Adrenal gland (tissue), 12 donors: Measurements from ENCODE around the gene LHX5. TPM values are rescaled to one million over a fixed set of nuclear protein-coding genes. Genes with fewer than 3 reads are reported as not detected.

Source experiments
- DNase-seq, 7 donors: peaks; one replicate each; pipeline ENCODE4 v3.0.0-alpha.2; 2019 to 2020
- H3K27ac ChIP-seq, 5 donors: fragments of 200-600 bp; sonication (generic) in 4 of 5; 1 replicate in 3 of 5; 2 replicates in 2 of 5; pipeline versions ENCODE4 v1.5.1 to v1.8.0; 2016 to 2020; ENCODE audit warnings: mild to moderate bottlenecking in 1 of 5
- H3K27me3 ChIP-seq: fragments of 200-600 bp; 2 replicates; pipeline ENCODE4 v1.8.0; 2021
- H3K36me3 ChIP-seq, 2 donors: fragments of 200-600 bp; replicated peaks in 1 of 2; 1 replicate in 1 of 2; 2 replicates in 1 of 2; pipeline versions ENCODE4 v1.5.1 to v1.8.0; 2018 to 2022
- H3K4me1 ChIP-seq, 2 donors: fragments of 200-600 bp; replicated peaks in 1 of 2; 1 replicate in 1 of 2; 2 replicates in 1 of 2; pipeline versions ENCODE4 v1.5.1 to v1.8.0; 2018 to 2021
- H3K4me3 ChIP-seq, 4 donors: fragments of 200-600 bp; sonication (generic) in 3 of 4; one replicate each; pipeline ENCODE4 v1.5.1; 2016 to 2018
- H3K9me3 ChIP-seq, 3 donors: fragments of 200-600 bp; sonication (generic) in 1 of 3; replicated peaks in 1 of 3; 1 replicate in 2 of 3; 2 replicates in 1 of 3; pipeline versions ENCODE4 v1.5.1 to v1.8.0; 2016 to 2021
- CTCF ChIP-seq, 6 experiments: fragments of 450-650 bp in 4 of 6; fragments of 200-600 bp in 2 of 6; sonication (generic) in 1 of 6; IDR thresholded peaks; 1 replicate in 5 of 6; 2 replicates in 1 of 6; pipeline versions ENCODE4 v1.5.1 to v1.8.0; 2016 to 2021; ENCODE audit warnings: antibody characterized with exemption in 6 of 6, mild to moderate bottlenecking in 2 of 6, moderate library complexity in 1 of 6
- POLR2A ChIP-seq, 2 donors: fragments of 450-650 bp; IDR thresholded peaks; one replicate each; pipeline ENCODE4 v1.6.1; 2017; ENCODE audit warnings: antibody characterized with exemption in 2 of 2, mild to moderate bottlenecking in 2 of 2, moderate library complexity in 1 of 2
- WGBS, 4 donors: extraction: QIAGEN DNeasy Blood & Tissue Kit in 2 of 4; methylation state at CpG; one replicate each; pipeline versions ENCODE4 v1.1.5 to v1.1.7; 2013 to 2017; 5-methylcytosine and 5-hydroxymethylcytosine counted together
- intact Hi-C, 2 donors: fragments of 100-400 bp; cut with DNase I; formaldehyde crosslinking; loops; one replicate each; pipeline versions ENCODE4 v1.14.1 to v1.15.0; 2022 to 2023
- polyA plus RNA-seq, 3 donors: library from polyadenylated mRNA; stranded (reverse); fragments of 200-250 nt in 2 of 3; fragments of 350-450 nt in 1 of 3; fragmentation: Illumina TruSeq in 1 of 3; extraction: RNeasy Lipid Tissue Mini Kit (QIAGEN cat#74804) in 1 of 3; gene quantifications; one replicate each; pipeline ENCODE4 v1.2.3, GENCODE V29; 2013 to 2014
- total RNA-seq, 9 donors: library from RNA; depleted of rRNA in 4 of 9; stranded (reverse); fragments of >200 nt in 4 of 9; fragments of 120-200 nt in 1 of 9; fragmentation: NEBNext Ultra II Directional in 1 of 9; extraction: Animal tissue kit (Norgen Biotek cat#: 25700) in 1 of 9; gene quantifications; one replicate each; pipeline versions ENCODE4 v1.1.0 to v1.2.4, GENCODE V29; 2013 to 2023
- donor health status: healthy with polysubstance abuse.
- donor health status: Bipolar disorder and iron deficiency.
- donor health status: DM: yes; HTN: yes; CAD: no.
- donor health status: DM: no; HTN: no; CAD: no.
- donor health status: DM: no; HTN: no; CAD: no.
- donor health status: DM: yes; HTN: yes; CAD: no.

Gene LHX5
- total and polyA plus RNA-seq, 12 donors = not detected

GRCh38 chr12:113462998-113463745 is 8.5 kb downstream of the LHX5 start:
- Histone ChIP-seq H3K36me3 (no peaks in the 10 kb centered on the region), H3K27me3 (peaks cover 63% of the 10 kb centered on the region), H3K4me3 (peak overlapping the region in 1 of 4 donors; percentile 45), H3K9me3 (no peaks in the 10 kb centered on the region), H3K4me1 (peaks cover 23 to 42% of the 10 kb centered on the region in 2 donors), H3K27ac (no peak overlapping the region)
- WGBS, 4 donors = 1 to 7% (median 3%) methylated on average over 28 to 91 of the region's 91 CpGs
- TF ChIP-seq CTCF (IDR thresholded peaks at IDR 0.05) = no peak
- no peak for TF ChIP-seq POLR2A (IDR thresholded peaks at IDR 0.05)
- no peak for DNase-seq
- intact Hi-C loops = loop anchor here in 1 of 2 donors (5.0 kb wide), 1 partner anchor 449 kb away; no protein-coding TSS in a partner anchor

GRCh38 chr12:113462117-113462774 is 9.4 kb downstream of the LHX5 start:
- intact Hi-C loops = loop anchor here in 1 of 2 donors (5.0 kb wide), 1 partner anchor 450 kb away; no protein-coding TSS in a partner anchor
- Histone ChIP-seq H3K9me3 (no peaks in the 10 kb centered on the region), H3K4me1 (peaks cover 23 to 32% of the 10 kb centered on the region in 2 donors), H3K36me3 (no peaks in the 10 kb centered on the region), H3K4me3 (peak overlapping the region in 1 of 4 donors; percentile 45), H3K27ac (no peak overlapping the region), H3K27me3 (peaks cover 57% of the 10 kb centered on the region)
- TF ChIP-seq CTCF (IDR thresholded peaks at IDR 0.05) = peak; percentile 67 to 87 (median 76)
- no peak for TF ChIP-seq POLR2A (IDR thresholded peaks at IDR 0.05)
- 13 to 15% (median 14%) methylated on average over 25 of the region's 25 CpGs for WGBS, 4 donors
- peak; percentile 74 to 92 (median 84) for DNase-seq

GRCh38 chr12:113461666-113462065 is 10.0 kb downstream of the LHX5 start:
- H3K4me1 ChIP-seq = peaks cover 23 to 31% of the 10 kb centered on the region in 2 donors
- no peaks in the 10 kb centered on the region for H3K9me3 ChIP-seq
- 51 to 61% (median 56%) methylated on average over 5 of the region's 5 CpGs for WGBS, 4 donors
- no peak overlapping the region for H3K27ac ChIP-seq
- no peak for TF ChIP-seq POLR2A (IDR thresholded peaks at IDR 0.05)
- TF ChIP-seq CTCF (IDR thresholded peaks at IDR 0.05) = peak in 1 of 6 experiments; percentile 20
- H3K27me3 ChIP-seq = peaks cover 51% of the 10 kb centered on the region
- intact Hi-C loops = loop anchor here in 1 of 2 donors (5.0 kb wide), 1 partner anchor 451 kb away; no protein-coding TSS in a partner anchor
- no peak overlapping the region for H3K4me3 ChIP-seq
- no peak for DNase-seq
- no peaks in the 10 kb centered on the region for H3K36me3 ChIP-seq

- Histone ChIP-seq H3K4me3 (no peak overlapping the region), H3K27me3 (peaks cover 36% of the 10 kb centered on the region), H3K36me3 (no peaks in the 10 kb centered on the region), H3K27ac (no peak overlapping the region), H3K9me3 (no peaks in the 10 kb centered on the region), H3K4me1 (peaks cover 21 to 25% of the 10 kb centered on the region in 2 donors)
- TF ChIP-seq POLR2A (IDR thresholded peaks at IDR 0.05) (no peak), CTCF (IDR thresholded peaks at IDR 0.05) (no peak)
- intact Hi-C loops = loop anchor here in 1 of 2 donors (5.0 kb wide), 1 partner anchor 452 kb away; no protein-coding TSS in a partner anchor
- DNase-seq = no peak
- 34 to 51% (median 39%) methylated on average over 4 of the region's 4 CpGs for WGBS, 4 donors
Measured at GRCh38 chr12:113459981-113460380, 11.7 kb downstream of the LHX5 start.
